Breast epithelium (tissue), 3 donors: ENCODE results near the gene RAB8A.

Experiments
- CTCF ChIP-seq, 3 donors: fragments of 450-650 bp; IDR thresholded peaks; one replicate each; pipeline ENCODE4 v1.5.1; 2016 to 2017; ENCODE audit warnings: antibody characterized with exemption in 3 of 3, mild to moderate bottlenecking in 3 of 3, moderate library complexity in 3 of 3
- POLR2A ChIP-seq: fragments of 450-650 bp; IDR thresholded peaks from one replicate; pipeline ENCODE4 v1.6.1; 2016; ENCODE audit warnings: antibody characterized with exemption, mild to moderate bottlenecking, moderate library complexity
- POLR2AphosphoS5 ChIP-seq, 3 donors: sonication (generic); formaldehyde crosslinking; IDR thresholded peaks; one replicate each; pipeline ENCODE4 v1.6.1; 2017; ENCODE audit warnings: antibody characterized with exemption in 3 of 3

GRCh38 chr19:16085115-16085514, 26.6 kb upstream of the RAB8A start:
- TF ChIP-seq CTCF (IDR thresholded peaks at IDR 0.05), result no peak
- TF ChIP-seq POLR2AphosphoS5 (IDR thresholded peaks at IDR 0.05), result peak in 1 of 3 donors; percentile 8
- no peak for TF ChIP-seq POLR2A
